ENCODE measurements around the gene MVB12B. TPM values are rescaled to one million over a fixed set of nuclear protein-coding genes. Genes with fewer than 3 reads are reported as not detected.

The MVB12B gene
- total RNA-seq, 2 experiments from 2014 or later = 14.3 to 15.3 TPM

DNA sequence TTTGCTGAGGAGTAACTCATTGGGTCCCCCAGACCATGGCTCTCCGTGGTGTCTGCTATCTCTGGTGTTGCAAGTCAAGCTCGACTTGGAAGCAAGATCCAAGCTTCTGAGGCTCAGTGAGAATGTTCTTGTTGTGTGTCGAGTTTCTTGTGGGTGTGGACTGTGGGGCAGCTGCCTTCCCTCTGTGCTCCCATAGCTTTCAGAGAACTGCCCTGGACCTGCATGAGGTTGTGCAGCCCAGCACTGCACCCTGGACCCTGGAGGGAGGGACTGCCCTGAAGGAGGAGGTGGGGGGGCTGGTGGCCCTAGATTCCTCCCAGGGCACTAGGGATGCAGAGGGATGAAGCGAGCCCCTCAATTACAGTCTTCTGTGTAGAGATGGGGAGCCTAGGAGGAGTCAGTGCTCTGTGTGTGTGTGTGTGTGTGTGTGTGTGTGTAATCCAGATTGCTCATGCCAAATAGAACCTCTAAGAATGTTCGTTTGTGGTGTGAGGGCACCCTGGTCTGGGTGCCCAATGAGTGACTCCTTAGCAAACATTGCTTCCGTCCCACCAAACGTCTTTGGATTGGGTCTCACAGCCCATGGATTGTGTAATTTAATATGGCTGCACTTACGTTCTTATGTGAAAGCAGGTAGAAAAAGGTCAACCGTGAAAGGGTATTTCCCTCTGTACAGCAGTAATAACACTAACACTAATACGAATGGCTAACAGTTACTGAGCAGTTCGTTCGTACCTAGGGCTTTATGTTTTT, 143.8 kb downstream of the MVB12B start:
- H3K9me3 Mint-ChIP-seq = no peaks in the 10 kb centered on the region
- peak overlapping the region; percentile 95 for H3K27ac Mint-ChIP-seq
- peak overlapping the region; percentile 81 for H3K4me3 Mint-ChIP-seq
- peaks cover 84% of the 10 kb centered on the region for H3K4me1 Mint-ChIP-seq (ENCODE audit: low read depth)
- H3K9me3 ChIP-seq (ENCODE audit: control insufficient read depth in 1 of 2, insufficient read depth in 1 of 2, low read length in 2 of 2) = peaks cover 0 to 3% of the 10 kb centered on the region in 2 experiments
- peak in 5 of 14 experiments; percentile 5 to 73 (median 16) for DNase-seq
- H3K36me3 ChIP-seq (ENCODE audit: insufficient read depth, low read length) = no peaks in the 10 kb centered on the region
- no peaks in the 10 kb centered on the region for H3K36me3 Mint-ChIP-seq (ENCODE audit: low read depth)
- H3K27me3 ChIP-seq (ENCODE audit: control insufficient read depth in 1 of 2, insufficient read depth in 2 of 2, low read length in 2 of 2) = no peaks in the 10 kb centered on the region
- ChIA-PET POLR2A (interaction anchor here (0.7 to 2.7 kb wide), 13 partner anchors 11 to 534 kb away, joined by 3 to 19 read pairs (median 5); partner anchors contain the start of gene MVB12B), CTCF (interaction anchor here (1.0 to 4.2 kb wide), 5 partner anchors 21 to 144 kb away, joined by 3 to 24 read pairs (median 5); partner anchors contain the start of gene MVB12B)
- TF ChIP-seq, protein P1, sequence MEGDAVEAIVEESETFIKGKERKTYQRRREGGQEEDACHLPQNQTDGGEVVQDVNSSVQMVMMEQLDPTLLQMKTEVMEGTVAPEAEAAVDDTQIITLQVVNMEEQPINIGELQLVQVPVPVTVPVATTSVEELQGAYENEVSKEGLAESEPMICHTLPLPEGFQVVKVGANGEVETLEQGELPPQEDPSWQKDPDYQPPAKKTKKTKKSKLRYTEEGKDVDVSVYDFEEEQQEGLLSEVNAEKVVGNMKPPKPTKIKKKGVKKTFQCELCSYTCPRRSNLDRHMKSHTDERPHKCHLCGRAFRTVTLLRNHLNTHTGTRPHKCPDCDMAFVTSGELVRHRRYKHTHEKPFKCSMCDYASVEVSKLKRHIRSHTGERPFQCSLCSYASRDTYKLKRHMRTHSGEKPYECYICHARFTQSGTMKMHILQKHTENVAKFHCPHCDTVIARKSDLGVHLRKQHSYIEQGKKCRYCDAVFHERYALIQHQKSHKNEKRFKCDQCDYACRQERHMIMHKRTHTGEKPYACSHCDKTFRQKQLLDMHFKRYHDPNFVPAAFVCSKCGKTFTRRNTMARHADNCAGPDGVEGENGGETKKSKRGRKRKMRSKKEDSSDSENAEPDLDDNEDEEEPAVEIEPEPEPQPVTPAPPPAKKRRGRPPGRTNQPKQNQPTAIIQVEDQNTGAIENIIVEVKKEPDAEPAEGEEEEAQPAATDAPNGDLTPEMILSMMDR (IDR thresholded peaks at IDR 0.05) = no peak
- H3K27me3 Mint-ChIP-seq = no peaks in the 10 kb centered on the region
- intact Hi-C loops (cut with DNase I, micrococcal nuclease) = loop anchor here in 1 of 2 experiments (2.0 to 5.0 kb wide), 3 partner anchors 20 to 143 kb away; partner anchors contain the start of gene MVB12B
- peak; percentile 30 for ATAC-seq (ENCODE audit: poor library complexity)
- peaks cover 76% of the 10 kb centered on the region for H3K4me1 ChIP-seq (ENCODE audit: insufficient read depth, low read length)
- H3K27ac ChIP-seq (ENCODE audit: low read depth in 1 of 2, low read length in 2 of 2) = peak overlapping the region; percentile 42 to 56
- peak overlapping the region; percentile 31 for H3K4me3 ChIP-seq (ENCODE audit: low read length)

DNA sequence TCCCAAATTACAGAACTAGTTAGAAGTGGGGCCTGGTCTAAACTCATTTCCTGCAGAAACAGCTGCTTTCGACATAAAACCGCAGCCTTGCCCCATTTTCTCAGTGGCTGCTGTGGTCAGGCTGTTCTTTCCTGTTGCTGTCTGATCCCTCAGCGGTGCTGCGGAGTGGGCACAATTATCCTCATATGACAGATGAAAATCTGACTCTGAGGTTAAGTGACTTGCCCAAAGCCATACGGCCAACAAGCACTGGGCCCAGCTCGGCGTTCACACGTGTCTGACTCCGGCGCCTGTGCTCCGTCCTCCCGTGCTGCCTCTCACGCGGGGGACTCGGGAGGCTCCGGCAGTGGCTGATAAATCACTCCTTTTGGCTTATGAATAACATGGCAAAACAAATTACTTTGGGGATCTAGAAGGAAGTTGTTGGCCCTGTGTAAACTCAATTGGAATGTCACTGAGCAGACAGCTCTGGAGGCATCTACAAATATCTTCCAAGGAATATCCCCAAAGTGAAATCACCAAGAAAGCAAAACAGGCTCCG, 144.5 kb downstream of the MVB12B start:
- POLR2A ChIA-PET = interaction anchor here (0.6 to 2.7 kb wide), 11 partner anchors 11 to 534 kb away, joined by 3 to 19 read pairs (median 6); partner anchors contain the start of gene MVB12B
- Mint-ChIP-seq H3K9me3 (no peaks in the 10 kb centered on the region), H3K36me3 (ENCODE audit: low read depth) (no peaks in the 10 kb centered on the region), H3K4me3 (peak overlapping the region; percentile 81), H3K4me1 (ENCODE audit: low read depth) (peaks cover 80% of the 10 kb centered on the region), H3K27ac (peak overlapping the region; percentile 95), H3K27me3 (no peaks in the 10 kb centered on the region)
- TF ChIP-seq, protein P1 (IDR thresholded peaks at IDR 0.05) = no peak
- peaks cover 82% of the 10 kb centered on the region for H3K4me1 ChIP-seq (ENCODE audit: insufficient read depth, low read length)
- H3K27me3 ChIP-seq (ENCODE audit: control insufficient read depth in 1 of 2, insufficient read depth in 2 of 2, low read length in 2 of 2) = no peaks in the 10 kb centered on the region
- CTCF ChIA-PET = interaction anchor here (1.0 to 4.2 kb wide), 4 partner anchors 20 to 144 kb away, joined by 3 to 24 read pairs (median 4); partner anchors contain the start of gene MVB12B
- H3K4me3 ChIP-seq (ENCODE audit: low read length) = peak overlapping the region; percentile 31
- peak; percentile 53 to 92 (median 62) for DNase-seq
- intact Hi-C loops (cut with DNase I, micrococcal nuclease) = loop anchor here in 1 of 2 experiments (2.0 to 5.0 kb wide), 3 partner anchors 20 to 144 kb away; partner anchors contain the start of gene MVB12B
- H3K36me3 ChIP-seq (ENCODE audit: insufficient read depth, low read length) = no peaks in the 10 kb centered on the region
- H3K27ac ChIP-seq (ENCODE audit: low read depth in 1 of 2, low read length in 2 of 2) = peak overlapping the region; percentile 42 to 56
- ATAC-seq (ENCODE audit: poor library complexity) = peak; percentile 73
- no peaks in the 10 kb centered on the region for H3K9me3 ChIP-seq (ENCODE audit: control insufficient read depth in 1 of 2, insufficient read depth in 1 of 2, low read length in 2 of 2)

DNA sequence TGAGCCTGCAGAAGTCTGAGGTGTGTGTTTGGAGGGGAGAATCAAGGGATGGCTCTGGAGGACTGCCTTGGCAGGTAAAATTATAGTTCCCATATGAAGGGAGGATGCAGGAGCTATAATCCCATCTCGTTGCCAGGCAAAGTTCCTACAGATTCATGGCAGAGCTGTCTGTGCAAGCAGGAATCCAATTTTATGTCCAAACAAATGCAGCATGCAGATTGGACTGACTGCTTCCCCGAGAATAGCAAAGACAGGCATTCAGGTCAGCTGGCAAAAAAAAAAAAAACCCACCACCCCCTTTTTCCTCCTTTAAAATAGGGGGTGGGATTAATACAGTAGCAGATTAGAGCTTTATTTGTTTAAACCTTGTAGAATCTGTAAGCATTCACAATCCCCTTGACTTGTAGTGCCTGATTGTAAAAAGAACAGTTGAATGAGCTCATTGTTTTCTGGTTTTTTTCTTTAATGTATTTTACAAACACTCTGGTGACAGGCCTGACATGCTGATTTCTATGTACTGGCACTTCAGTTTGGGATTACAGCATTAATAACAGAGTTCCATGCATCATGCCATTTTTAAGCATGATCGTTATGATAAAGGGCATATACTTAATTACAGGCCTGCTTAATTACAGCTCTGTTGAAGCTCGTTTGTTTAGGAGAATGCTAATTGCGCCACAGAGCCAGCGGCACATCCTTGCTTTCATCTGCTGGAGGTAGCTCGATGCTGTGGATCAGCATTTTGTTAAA, 145.7 kb downstream of the MVB12B start:
- intact Hi-C loops (cut with DNase I, micrococcal nuclease) = loop anchor here in 1 of 2 experiments (5.0 kb wide), 2 partner anchors 75 to 145 kb away; partner anchors contain the start of gene MVB12B
- CTCF ChIA-PET = interaction anchor here (1.9 to 4.2 kb wide), 2 partner anchors 19 to 146 kb away, joined by 5 to 24 read pairs; partner anchors contain the start of gene MVB12B
- H3K9me3 Mint-ChIP-seq = no peaks in the 10 kb centered on the region
- peak overlapping the region; percentile 81 for H3K4me3 Mint-ChIP-seq
- no peaks in the 10 kb centered on the region for H3K36me3 Mint-ChIP-seq (ENCODE audit: low read depth)
- DNase-seq (no peak), ATAC-seq (ENCODE audit: poor library complexity) (no peak)
- Histone ChIP-seq H3K27me3 (ENCODE audit: control insufficient read depth in 1 of 2, insufficient read depth in 2 of 2, low read length in 2 of 2) (no peaks in the 10 kb centered on the region), H3K27ac (ENCODE audit: low read depth in 1 of 2, low read length in 2 of 2) (peak overlapping the region in 1 of 2 donors; percentile 37), H3K36me3 (ENCODE audit: insufficient read depth, low read length) (no peaks in the 10 kb centered on the region), H3K4me3 (ENCODE audit: low read length) (no peak overlapping the region), H3K9me3 (ENCODE audit: control insufficient read depth in 1 of 2, insufficient read depth in 1 of 2, low read length in 2 of 2) (no peaks in the 10 kb centered on the region), H3K4me1 (ENCODE audit: insufficient read depth, low read length) (peaks cover 83% of the 10 kb centered on the region)
- peak overlapping the region; percentile 95 for H3K27ac Mint-ChIP-seq
- TF ChIP-seq, protein P1 (IDR thresholded peaks at IDR 0.05) = no peak
- peaks cover 82% of the 10 kb centered on the region for H3K4me1 Mint-ChIP-seq (ENCODE audit: low read depth)
- no peaks in the 10 kb centered on the region for H3K27me3 Mint-ChIP-seq
- POLR2A ChIA-PET = interaction anchor here (0.6 to 2.7 kb wide), 13 partner anchors 9 to 1271 kb away, joined by 3 to 13 read pairs (median 4); partner anchors contain the start of gene MVB12B

Data from CD4-positive, alpha-beta T cell (primary cell).